Effector CD8-positive, alpha-beta T cell (primary cell): ENCODE measurements around the gene NTN4.
"Not testable (repeated sequence)": the region's sequence is repeated elsewhere in the genome, so short reads cannot be mapped to it uniquely, and the experiment has no call there.

ENCODE experiments used
- DNase-seq: peaks from one replicate; lab custom pipeline; 2025; lab: John Stamatoyannopoulos, UW
- total RNA-seq, 4 experiments: gene quantifications; one replicate each; lab custom pipeline; 2026; lab: John Stamatoyannopoulos, UW

Gene NTN4
- 0 to 1.3 (median 0.46) reads per million in 4 experiments for total RNA-seq

DNA sequence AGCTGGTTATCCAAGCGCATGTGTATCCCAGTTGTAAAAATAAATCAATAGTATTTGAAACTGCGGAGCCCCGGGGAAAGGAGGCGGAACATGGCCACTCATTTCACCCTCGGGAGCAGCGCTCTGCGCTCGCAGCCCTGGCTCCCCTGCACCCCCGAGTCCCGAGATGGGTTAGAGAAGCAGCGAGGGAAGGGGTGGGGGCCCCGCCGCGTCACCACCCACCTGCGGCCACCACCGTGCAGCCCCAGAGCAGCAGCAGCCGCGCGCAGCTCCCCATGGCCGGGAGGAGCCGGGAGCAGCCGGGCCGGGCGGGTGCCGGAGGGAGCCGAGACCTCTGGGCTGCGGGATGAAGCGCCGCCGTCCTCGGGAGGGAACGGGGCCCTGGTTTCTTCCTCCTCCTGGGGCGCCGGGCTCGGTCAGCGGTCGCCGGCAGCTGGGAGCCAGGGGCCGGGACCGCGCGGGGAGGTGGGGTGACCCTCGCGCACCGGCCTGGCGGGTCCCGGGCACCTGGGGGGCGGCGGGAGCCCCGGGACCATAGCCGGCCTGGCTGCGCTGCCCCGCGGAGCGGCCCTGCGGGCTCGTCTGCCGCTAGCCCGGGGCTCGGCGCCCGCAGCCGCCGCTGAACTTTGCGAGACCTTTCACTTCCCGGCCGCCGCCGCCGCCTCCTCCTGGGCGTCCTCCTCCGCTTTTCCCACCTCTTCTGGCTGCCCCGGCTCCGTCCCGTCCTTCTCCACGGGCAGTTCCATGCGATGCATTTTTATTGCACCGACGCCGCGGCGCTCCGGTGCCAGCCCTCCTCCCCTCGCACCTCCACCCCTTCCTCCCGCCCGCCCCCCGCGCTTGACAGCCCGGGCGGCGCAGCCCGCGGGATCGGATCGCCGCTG, at the start of gene NTN4:
TSS of gene NTN4 (minus strand) at position 732 of the 884 bp plus-strand sequence. CDS start at position 277, 455 bp downstream.
- no peak for DNase-seq

DNA sequence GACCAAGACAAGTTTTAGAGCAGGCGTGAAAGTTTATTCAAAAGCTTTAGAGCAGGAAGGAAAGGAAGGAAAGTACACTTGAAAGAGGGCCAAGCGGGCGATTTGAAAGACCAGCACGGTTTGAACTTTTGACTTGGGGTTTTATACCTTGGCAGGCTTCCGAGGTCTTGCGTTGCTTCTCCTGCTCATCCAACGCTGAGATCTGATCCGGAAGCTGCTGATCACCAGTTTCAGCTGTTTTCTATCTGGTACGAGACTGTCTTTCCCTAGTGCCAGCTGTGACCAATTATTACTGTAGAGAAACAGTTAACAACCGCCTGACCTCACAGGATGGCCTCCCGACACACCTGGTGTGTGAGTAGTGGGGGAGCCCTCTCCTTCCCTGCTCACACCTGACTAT, 47.6 kb upstream of the NTN4 start:
- no peak for DNase-seq

DNA sequence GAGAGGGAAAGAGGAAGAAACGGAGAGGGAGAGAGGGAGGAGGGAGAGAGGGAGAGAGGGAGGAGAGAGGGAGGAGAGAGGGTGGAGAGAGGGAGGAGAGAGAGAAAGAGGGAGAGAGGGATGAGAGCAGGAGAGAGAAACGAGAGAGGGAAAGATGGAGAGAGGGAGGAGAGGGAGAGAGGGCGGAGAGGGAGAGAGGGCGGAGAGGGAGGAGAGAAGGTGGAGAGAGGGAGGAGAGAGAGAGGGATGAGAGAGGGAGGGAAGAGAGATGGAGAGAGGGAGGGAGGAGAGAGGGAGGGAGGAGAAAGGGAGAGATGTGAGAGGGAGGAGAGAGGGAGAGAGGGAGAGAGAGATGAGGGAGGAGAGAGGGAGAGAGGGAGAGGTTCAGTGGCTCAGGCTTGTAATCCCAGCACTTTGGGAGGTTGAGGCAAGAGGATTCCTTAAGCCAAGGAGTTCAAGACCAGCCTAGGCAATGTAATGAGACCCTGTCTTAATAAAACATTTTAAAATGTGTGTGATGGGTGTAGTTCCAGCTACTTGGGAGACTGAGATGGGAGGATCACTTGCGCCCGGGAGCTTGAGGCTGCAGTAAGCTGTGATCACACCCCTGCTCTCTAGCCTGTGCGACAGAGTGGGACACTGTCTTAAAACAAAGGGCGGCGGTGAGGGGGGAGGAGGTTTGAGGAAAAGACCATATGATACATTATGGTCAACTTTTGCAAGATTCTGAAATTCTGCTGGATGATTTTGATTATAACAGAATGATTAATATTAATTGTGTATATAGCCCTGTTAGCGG, 46.9 kb upstream of the NTN4 start:
- no peak for DNase-seq

DNA sequence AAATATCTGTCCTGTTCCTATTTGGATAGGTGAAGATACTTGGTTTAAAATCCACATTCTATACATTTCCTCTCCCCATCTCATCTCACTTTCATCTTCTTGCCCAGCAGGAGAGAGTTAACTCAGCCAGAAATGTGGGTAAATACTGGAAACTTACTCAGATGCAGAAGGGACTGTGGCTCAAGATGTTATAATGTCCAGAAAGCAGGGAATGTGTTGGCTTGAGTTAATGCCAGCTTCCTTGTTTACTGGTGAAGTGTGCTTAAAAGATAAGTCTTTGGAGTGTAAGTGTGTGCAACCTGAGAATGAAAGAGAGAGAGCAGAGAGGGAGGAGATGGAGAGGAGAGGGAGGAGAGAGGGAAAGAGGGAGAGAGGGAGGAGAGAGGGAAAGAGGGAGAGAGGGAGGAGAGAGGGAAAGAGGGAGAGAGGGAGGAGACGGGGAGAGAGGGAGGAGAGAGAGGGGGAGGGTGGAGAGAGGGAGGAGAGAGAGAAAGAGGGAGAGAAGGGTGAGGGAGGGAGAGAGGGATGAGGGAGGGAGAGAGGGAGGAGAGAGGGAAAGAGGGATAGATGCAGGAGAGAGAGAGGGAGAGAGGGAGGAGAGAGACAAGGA, 46.2 kb upstream of the NTN4 start:
- DNase-seq: no peak

DNA sequence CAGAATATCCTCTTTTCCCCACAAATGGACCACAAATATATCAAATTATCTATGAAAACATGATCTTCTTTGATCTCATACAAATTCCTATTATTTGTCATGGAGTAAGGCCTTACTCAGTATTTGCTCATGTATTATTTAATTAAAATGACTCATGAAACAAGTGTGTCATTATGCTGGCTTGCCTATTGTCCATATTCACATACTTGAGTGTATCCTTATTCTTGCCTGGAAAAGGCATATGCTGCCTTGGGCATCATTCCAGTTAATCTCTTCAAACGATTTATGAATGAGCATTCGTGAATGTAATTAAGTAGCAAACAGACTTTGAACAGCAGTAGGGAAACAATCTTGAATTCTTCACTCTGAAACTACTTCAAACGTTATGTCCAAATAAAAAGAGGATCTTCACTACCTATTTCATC, 45.6 kb upstream of the NTN4 start:
- no peak for DNase-seq

DNA sequence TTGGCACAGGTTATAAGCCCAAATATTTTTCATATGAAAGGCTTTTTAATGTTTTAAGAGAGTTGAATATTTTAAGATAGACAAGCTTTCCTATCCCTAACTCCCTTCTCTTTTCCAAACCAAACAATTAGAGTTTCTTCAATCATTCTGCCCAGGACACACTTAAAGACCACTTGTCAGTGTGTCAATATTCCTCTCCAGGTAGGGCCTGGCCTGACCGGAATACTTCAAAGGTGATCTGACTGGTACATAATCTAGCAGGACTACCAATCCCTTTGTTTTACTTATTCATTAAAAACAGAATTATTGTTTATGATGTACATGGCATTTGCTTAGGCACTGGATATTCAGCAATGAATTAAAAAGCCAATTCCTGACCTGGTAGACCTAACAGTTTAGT, 44.0 kb upstream of the NTN4 start:
- no peak for DNase-seq

DNA sequence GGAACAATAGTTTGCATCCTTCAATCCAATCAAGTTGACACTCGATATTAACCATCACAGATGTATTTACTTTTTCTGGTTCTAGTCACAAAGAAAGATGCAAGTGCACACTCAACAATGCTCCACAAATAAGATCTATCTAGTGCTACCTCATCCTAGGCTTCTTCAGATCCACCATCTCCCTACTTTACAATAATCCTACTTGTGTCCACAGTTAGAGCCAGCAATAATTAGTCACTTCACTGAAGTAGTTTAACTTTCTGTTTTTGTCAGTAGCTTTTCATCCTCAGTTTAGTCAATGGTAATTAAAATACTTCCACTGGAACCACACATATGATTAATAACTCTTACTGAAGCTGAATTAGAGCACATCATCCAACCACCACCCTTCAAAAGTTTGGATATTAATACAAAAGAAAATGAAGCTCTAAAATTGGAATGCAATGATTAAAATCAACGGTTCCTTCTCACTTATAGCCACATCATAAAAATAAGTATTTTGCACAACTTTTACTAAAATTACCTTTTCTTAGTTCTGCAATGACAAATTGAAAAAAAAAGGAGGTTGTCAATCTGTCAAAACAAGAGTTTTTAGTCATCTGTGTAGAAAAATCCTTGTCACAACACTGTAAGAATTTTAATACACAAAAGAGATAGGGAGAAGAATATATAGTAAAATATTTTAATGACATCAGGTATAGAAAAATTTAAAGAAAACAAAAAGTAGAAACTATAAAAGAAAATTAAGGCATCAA, 39.9 kb upstream of the NTN4 start:
- DNase-seq: no peak

DNA sequence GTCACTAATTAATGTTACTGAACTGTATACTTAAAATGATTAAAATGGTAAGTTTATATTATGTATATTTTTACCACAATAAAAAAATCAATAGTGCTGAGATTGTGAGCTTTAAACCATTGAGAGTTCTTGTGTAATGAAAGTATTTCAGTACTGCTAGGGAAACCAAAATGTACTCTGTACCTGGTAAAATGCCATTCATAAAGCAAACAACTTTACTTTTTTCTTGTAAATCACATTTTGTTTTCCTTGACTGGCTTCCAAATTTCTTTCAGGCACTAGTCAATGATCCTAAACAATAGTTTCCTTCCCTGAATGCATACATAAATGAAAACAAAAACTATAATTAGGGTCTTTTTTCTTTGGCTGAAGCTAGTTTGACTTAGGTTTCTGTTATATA, 38.8 kb upstream of the NTN4 start:
- no peak for DNase-seq

DNA sequence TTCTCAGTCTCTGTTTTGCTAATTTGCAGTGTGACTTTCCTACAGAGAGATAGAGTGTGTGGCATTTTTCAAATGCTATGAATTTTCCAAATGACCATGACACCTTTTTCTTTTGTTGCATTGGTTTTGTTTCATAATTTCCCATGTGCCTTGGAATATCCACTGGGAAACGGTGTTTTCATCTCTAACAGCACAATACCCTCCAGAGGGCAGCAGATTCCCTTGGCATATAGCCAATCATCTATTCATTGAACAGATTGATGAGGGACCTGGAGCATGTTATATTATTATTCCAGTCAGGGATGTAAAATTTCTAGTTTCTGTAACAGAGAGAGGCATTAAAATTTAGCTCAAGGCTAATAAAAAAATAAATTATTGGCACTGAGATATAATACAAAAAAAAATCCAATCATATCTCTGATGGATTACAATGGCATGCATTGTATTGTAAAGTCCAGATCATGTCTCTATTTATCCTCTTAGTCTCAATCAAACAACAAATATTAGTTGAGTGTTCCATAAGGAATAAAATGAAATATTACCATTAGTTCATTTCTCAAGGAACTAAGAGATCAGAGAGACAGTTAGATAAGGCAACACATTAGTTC, 29.6 kb upstream of the NTN4 start:
- no peak for DNase-seq

DNA sequence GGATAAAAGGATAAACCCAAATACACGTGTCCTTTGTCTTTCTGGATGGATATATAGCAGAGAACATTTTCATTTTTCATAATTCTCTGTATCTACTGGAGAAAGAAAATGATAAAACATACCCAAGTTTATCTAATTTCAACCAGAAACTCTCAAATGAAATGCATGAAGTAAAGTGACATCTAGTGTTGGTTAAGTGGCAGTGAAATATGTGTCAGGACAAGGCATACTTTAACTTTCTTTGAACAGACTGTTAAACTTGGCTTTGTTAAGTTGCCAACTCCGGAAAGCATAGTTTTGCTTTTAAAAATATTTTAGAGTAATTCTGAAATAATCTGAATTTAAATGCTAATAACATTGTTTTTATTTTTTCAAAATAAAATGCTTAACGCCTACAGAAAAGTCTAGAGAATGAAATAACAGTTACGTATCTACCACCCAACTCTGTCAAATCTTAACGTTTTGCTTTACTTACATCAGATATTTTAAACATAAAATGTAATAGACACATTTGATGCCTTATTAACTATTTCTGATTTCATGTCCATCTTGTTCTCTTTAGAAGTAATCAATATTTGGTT, 25.2 kb upstream of the NTN4 start:
- no peak for DNase-seq

DNA sequence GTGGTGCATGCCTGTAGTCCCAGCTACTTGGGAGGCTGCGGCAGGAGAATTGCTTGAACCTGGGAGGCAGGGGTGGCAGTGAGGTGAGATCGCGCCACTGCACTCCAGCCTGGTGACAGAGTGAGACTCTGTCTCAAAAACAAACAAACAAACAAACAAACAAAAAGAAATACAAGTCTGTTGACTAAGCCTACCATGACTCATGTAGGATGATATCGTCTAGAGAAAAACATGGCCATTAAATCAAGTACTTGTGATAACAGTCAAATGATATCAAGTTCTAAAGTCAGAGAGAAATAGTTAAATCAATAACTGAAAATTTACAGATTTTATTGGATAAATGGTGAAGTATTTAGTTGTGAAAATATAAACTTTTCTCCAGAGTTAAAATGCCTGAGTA, 21.6 kb upstream of the NTN4 start:
- not testable (repeated sequence) for DNase-seq

DNA sequence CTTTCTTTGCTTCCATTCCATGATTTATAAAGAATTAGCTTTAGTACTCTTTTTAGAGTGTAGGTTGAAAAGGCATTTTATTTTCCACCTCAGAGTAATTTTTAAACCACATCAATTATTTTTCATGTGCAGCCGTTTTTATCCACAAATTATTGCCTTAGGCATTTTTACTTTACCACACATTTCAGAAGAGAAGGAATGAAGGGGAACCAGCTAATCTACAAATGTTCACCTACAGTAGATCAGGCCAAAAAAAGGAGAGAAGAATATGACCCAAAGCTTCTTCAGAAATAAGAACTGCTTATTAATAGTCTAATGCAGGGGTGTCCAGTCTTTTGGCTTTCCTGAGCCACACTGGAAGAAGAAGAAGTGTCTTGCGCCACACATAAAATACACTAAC, 19.8 kb upstream of the NTN4 start:
- DNase-seq: no peak

DNA sequence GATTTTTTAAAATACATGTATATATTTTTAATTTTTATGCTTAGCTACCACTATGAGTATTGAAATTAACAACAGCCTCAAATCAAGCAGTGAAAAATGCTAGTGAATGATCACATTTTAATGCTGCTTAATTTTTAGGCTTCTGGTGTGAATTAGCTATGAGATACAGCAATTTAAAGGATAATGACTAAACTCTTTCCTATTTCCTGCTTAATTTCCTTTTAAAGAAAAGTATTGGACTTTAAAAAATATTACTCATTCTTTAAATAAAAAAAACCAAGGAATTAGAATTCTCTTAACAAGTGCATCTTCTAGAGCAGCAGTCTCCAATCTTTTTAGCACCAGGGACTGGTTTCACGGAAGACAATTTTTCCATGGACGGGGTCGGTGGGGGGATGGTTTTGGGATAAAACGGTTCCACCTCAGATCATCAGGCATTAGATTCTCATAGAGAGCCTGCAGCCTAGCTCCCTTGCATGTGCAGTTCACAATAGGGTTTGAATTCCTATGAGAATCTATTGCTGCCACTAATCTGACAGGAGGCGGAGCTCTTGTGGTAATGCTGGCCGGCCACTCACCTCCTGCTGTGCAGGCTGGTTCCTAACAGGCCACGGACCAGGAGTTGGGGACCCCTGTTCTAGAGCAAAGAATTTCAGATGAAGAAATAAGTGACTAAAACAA, 18.6 kb upstream of the NTN4 start:
- no peak for DNase-seq

DNA sequence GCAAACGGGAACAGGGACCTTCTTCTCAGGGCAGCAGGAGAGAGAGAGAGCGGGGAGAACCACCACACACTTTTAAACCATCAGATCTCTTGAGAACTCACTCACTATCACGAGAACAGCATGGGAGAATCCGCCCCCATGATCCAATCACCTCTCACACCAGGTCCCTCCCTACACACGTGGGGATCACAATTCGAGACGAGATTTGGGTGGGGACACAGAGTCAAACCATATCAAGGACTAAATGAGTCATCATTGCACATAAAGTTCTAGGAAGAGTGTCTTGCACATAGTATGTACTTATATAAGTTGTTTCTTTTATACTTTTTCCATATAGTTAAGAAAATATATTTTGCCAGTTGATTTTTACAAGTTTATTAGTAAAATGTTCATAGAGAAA, 17.6 kb upstream of the NTN4 start:
- DNase-seq: no peak

DNA sequence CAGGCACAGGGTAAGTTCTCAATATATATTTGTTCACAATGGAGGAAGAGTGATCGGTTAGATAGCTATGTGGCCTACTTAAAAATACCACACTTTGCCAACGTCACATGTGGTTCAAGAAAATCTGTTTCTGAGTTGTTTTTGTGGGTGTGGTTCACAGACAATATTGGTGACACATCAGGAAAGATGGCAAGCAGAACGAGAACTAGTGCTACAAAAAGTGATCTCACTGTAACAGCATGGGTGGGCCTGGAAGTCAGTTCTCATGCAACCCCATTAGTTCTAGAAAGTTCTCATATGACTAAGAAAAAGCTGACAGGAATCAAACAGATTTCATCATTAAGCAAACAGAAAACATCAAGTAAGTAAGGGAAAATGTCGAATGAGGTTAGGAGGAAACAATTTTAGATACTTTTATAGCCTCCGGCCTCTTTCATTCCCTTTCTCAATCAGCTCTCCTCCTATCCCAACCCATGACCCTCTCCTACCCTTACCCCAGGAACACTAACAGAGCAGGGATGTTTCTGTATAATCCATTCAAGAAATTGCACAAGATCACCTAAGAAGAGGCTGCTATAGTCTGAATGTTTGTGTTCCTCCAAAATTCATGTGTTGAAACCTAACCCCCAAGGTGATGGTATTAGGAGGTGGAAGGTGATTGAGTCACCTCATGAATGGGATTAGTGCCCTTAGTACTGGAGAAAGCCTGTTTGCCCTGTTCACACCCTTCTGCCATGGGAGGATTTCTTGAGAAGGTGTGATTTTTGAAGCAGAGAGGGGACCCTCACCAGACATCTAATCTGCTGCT, 15.5 kb upstream of the NTN4 start:
- no peak for DNase-seq

DNA sequence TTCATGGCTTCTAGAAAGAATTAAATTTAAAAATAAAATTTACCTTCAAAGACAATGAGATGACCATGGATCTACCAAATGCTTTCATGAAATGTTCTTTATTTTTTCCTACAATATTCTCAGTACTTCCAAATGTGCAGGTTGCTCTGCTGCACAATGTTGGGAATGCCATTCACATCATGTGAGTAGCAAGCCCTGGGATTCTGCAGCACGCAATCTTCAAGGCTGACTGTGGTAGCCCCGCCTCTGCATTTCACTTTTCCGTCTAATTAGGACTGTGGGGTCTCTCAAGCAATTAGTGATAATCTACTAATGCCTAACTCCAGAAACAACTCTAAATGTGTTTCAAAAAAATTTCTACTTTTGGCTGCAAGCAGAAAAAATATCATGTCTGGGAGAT, 13.7 kb upstream of the NTN4 start:
- DNase-seq: no peak

DNA sequence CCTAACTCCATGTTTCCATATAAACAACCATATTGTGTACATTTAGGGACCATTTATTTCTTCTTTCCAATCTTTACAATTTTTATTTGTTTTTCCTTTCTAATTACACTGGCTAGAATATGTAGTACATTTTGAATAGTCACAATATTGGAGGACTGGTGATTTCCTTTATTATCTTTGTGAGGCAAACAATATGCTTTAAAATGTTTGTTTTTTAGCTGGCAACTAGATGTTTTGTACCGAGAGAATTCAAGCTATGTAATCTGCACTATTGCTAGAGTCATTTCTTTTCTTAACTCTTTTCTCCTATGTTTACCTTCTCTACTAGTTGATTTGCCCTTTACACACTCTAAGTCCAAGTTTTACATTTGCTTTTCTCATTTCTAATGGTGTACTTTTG, 13.3 kb upstream of the NTN4 start:
- DNase-seq: no peak

DNA sequence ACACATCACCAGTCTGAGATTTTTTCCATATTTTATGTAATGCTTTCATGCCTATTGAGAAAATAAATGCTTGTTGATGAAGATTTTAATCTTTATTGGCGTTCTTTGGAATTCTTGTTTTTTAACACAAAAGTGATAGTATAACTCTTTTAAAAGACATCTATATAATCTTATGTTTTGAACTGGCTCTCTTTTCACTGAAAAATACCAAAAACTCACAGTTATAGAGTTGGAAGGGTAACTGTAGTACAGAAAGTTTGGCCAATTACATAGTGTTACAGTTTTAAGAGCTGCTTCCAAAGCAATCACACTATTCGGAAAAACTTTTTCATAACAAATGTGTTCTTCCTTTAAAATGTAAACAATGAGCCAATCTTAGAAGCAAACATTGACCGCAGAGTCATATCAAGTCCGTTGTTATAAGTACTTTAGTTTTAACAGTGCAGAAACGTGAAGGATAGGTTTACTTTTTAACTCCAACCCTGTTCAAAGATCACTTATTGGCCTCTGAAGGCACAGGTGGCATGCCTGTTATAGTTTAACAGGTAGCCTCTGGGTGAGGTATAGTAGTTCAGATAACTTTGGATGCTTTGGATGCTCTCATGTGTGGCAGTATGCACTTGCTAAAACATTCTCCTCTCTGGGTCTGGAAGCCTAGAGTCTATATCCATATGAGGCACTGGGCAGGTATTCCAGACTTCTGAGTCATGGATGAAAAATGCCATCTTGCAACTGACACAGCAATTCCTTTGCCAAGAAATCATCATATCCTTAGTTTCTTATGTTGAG, 12.1 kb upstream of the NTN4 start:
- DNase-seq: no peak

DNA sequence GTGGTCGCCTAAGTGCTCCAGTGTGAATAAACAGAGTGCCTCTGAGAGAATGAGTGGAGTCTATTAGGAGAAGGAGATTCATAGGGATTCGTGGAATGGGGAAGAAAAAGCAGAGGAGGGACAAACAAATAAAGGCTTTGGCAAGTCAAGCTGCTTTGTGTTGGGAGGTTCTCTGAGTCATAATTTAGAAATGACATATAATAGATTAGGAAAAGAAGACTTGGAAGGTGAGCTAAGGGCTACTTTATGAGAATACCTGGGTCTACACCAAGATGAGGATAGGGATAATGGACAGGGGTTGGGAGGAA, 6.4 kb upstream of the NTN4 start:
- DNase-seq: no peak
